GM18870 (cell line): ENCODE data around the gene TMEM255B.
"Not testable (repeated sequence)": the region's sequence is repeated elsewhere in the genome, so short reads cannot be mapped to it uniquely, and the experiment has no call there.

Experiments
- ATAC-seq: cut with Tn5 transposase; IDR thresholded peaks from one replicate; pipeline ENCODE4 v1.9.1; 2021; ENCODE audit warnings: moderate library complexity; ENCODE audit not compliant: unreplicated experiment

Gene TMEM255B

DNA sequence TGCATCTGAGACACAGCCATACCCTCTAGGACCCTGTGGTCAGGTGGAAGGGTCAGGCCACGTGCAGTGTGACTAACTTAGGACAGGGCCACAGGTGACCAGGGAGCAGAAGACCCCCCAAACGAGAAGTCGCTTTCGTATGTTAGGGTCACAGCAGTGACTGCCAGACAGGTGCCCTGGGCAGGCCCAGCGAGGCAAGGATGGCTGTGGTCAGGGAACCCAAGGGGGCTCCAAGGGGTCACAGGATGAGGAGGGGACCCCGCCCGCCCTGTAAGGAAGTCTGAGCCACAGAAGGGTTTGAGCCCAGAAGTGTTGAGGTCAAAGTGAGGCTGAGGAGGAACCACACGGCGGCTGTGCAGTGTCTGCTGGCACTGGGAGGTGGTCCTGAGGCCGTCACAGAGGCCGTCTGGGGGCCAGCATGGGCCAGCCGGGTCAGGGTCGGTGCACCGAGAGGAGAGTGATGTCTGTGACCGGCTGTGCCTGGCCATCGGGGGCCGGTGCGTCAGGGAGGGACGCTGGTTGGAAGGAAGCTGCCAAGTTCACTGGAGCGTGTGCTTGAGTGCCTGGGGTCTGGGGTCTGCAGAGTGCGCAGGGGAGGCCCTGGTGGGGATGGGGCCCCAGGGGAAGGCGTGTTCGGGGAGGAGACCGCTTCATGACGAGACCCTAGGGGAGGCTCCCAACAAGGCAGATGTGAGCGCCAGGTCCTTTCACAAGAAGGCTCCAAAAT is 24.8 kb upstream of the TMEM255B start:
- ATAC-seq, result no peak

DNA sequence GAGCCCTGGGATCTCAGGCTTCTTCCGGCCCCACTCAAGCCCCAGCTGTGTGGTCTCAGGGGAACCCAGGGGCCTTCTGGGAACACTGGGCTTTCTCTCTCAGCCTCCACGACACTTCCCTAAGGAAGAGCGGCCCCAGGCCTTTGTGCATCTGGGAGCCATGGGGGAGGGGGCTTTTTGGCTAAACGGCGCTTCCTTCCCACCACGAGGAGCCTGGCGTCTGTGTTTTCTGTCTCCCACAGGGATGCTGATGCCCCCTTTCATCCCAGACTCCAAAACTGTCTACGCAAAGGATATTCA is 24.2 kb upstream of the TMEM255B start:
- ATAC-seq, result no peak

DNA sequence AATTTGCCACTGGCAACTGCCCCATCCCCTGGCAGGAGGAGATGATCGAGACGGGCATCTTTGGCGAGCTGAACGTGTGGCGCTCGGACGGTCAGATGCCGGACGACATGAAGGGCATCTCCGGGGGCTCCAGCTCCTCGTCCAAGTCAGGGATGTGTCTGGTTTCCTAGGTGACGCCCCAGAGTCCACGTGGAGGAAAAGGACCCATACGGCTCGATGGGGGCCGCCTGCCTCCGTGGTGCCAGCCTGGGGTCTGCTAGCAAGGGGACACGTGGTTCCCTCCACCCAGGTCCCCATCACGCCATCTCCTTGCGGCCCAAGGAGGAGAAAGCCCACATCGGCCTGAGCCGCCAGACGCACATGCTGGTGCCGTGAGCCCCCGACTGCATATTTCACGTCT is 23.8 kb upstream of the TMEM255B start:
- no peak for ATAC-seq

DNA sequence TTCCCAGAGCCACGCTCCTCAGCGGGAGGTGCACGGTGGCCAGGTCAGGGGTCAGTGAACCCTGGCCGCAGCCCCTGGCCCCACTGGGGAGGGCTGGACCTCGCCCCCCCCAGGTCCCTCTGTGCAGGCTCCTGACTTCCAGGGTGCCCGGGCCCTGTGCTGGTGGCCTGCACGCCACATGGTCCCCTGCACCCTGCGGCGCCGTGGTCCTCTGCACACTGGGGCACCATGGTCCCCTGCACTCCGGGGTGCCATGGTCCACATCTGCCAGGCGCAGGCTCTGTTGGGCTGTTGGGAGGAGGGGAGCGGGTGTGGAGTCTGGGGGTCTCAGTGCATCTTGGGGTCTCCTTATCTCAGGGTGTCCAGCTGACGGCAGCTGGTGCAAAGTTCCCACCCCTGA is 23.3 kb upstream of the TMEM255B start:
- no peak for ATAC-seq

DNA sequence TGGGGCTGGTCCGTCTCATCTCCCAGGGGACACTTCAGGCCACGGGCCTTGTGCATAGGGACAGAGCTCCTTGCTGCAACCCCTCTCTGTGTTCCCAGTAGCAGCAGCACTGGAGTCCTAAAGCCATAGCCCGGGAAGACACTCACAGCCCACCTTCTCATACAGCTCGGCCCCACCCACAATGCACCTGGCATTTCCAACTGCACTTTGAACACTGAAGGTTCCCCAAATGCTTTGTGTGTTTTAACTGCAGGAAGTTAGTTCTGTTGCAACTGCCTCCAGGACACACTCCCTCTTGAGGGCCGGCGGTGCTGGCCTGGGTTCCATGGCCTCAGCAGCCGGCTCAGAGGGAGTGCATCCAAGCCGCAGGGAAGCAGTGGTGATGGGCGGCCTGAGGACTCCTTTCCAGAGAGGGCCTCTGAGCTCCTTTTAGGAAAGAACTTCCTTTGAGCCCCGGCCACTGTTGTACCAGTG is 22.7 kb upstream of the TMEM255B start:
- ATAC-seq, result no peak

DNA sequence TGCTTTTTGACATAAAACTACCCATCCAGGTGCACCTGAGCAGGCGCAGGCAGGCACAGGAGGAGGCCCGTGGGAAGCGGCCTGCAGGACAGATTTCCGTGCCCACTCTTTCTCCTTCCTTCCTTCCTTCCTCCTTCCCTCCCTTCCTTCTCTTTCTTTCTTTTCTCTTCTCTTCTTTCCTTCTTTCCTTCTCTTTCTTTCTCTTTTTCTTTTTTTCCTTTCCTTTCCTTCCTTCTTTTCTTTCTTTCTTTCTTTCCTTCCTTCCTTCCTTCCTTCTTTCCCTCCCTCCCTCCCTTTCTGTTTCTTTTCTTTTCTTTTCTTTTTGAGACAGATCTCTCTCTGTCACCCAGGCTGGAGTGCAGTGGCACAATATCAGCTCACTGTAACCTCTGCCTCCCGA is 21.2 kb upstream of the TMEM255B start:
- ATAC-seq, result no peak

DNA sequence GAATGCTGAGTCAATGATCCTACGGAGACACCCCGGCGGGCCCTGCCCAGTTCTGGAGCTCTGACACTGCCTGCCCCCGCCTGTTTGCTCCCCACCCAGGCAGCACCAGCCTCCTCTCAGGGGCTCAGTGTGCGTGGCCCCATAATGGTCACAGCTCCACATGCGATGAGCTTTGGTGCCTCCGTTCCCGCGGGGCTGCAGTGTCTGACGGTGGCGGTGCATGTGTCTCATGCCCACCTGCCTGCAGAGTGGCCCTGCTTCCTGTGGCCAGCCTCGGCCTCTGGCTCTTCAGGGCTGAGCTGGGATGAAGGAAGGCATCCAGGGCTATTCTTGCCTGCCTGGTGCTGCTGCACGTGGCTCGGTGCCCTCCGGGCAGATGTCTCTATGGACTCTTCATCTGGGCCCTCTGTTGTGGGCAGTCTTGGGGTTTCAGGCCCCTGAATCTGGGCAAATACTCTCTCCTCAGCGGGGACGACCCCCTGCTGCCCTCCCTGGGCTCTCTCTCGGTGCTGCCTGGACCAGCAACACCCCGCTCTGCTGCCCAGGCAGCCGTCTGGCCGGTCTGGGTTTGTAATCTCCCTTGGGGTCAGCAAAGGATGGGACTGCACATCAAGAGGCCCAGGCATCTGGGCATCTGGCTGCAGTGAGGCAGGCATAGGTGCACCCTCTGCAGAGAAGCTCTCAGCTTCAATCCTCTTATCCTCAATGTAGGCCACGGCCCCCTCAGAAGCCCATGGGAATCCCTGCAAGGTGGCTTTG is 19.3 kb upstream of the TMEM255B start:
- no peak for ATAC-seq

DNA sequence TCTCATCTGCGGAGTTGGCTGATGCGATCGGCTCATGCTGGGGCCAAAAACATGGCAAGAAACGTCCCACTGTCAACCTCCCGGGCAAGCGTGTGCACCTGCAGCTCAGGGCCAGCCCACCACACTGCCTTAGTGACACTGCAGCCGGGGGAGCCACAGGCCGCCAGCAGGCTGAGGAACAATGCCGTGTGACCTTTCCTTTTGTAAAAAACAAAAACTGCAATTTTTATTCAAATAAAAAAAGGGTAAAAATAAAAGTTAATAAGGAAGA is 18.8 kb upstream of the TMEM255B start:
- ATAC-seq, result no peak

DNA sequence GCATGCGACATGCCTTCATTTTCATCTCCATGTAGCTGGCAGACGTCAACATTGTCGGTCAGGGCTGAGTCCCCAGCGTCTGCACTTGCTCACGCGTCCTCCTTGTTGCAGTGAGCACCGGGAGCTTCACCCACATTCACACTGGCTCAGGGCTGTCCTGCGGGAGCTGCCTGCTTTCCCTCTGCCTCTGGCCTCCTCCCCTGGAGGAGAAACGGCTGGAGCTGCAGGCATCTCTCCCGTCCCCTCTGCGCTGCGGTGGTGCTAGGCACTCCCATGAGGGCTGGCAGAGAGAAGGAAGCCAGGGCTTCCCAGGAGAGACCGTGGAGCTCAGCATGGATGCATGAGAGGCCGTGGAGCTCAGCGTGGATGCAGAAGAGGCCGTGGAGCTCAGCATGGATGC is 18.4 kb upstream of the TMEM255B start:
- ATAC-seq, result no peak

DNA sequence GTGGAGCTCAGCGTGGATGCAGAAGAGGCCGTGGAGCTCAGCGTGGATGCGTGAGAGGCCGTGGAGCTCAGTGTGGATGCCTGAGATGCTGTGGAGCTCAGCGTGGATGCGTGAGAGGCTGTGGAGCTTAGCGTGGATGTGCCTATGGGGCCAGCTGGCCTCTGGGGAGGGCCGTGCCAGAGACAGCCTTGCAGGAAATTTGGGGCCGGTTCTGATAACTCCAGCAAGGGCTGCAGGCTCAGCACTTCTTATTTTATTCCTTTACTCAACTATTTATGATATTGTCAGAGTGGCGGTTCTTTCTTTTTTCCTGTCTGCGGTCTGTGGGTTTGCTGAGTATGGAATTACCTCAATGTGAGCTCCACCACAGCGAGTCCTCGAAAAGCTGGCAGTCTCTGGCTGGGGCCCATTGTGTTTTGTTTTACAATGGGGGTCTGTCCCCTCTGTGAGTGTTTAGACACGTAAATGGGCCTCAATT is 17.8 kb upstream of the TMEM255B start:
- no peak for ATAC-seq

DNA sequence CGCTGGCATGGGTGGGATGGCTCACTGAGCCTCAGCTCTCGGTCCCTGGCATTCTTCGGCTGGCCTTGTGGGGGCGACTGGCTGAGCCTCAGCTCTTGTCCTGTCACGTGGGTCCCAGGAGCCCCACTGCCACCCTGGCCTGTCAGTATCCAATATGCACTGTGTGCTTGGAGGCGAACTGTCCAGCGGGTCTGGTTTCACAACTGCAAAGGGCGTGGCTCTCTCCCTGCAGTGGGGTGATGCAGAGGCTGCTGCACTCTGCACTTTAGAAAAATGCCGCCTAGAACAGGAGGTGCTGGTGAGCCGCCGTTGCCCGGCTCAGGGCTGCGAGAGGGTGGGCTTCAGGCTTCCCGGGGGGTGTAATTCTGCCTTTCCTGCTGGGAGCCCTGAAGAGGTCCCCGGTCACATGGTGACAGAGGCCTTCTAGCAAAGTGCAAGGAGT is 17.0 kb upstream of the TMEM255B start:
- no peak for ATAC-seq

DNA sequence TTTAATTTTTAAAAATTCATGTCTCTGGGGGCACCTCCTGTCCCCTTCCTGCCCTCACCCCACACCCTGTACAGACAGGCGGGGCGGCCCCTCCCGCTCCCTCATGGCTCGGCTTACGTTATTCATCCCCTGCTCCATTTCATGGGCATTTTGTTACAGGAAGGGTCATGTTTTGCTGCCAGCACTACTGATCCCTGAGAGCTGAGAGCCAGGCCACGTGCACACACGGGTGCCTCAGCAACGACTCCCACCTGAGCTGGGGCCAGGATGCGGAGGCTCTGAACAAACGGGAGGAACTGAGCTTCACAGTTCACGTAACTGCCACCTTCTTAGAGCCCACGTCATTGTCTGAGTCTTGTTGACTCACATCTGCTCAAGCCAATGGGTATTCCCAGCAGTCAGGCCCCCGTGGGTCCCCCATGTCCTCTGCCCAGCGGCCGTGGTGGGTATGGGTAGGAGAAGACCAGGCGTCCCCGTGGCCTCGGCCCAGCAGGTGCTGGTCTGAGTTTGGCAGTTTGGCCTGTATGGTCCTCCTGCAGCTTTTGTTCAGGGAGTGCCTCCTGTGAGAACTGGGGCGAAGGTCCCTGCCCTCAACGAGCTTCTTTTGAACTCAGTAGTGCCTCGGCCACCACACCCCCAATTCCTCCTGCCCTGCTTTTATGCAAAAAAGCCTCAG is 16.4 kb upstream of the TMEM255B start:
- no peak for ATAC-seq

DNA sequence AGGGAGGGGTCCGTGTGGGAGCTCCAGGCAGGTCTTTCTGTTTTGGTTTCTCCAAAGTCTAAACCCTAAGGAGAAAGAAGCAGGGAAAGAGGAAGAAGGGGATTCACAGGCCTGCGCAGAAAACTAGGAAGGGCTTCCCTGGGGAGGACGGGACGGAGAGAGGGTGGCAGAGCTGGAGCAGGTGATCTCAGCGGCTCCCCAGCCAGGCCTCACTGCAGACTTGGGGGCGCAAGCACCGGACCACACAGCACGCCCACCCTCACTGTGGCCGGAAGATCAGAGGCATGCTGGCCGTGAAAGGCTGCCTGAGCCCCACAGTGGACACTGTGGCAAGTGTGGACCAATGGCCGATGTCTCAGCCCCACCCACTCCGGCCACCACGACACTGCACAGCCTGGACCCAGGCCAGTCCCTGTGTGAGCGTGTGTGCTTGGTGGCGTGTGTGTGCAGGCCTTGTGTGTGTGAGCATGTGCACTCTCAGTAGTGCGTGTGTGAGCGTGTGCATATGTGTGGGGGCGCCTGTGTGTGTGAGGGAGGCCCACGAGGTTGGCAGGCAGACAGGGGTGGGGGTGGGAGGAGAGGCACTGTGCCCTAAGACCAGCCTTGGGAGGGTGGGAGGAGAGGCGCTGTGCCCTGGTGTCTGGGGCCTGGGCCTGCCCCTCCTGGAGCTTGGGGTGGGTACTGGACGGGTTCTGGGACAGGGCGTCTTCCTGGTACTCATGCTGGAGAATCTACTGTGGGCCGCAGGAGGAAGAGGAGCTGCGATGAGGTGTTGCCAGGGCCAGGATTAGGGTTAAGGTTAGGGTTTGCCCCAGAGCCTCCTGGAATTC is 15.4 kb upstream of the TMEM255B start:
- no peak for ATAC-seq

DNA sequence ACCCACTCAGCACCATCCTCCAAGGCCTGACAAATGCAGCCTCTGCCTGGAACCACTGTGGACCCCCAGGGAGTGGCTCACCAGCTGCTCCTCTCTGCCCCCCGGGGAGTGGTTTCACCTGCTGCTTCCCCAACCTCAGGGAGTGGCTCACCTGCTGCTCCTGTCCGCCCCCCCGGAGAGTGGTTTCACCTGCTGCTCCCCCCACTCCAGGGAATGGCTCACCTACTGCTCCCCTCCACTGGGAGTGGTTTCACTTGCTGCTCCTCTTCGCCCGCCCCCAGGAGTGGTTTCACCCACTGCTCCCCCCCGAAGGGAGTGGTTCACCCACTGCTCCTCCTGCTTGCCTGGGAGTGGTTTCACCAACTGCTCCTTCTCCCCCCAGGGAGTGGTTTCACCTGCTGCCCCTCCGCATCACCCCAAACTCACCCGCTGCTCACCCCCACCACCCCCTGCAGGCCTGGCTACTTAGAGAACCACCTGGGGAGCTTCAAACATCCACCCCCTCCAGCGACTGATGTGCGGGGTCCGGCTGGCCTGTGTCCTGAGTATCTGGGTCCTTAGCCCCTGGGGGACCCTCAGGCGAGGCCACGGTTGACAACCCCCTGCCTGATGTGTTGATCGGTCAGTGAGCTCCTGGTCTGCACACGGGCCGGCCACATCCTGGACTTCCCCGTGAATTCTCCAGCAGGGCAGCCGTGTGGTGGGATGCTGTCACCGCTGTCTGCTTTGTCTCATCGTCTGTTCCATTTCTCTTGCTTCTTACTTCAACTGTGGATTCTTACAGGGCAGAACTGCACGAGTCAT is 14.6 kb upstream of the TMEM255B start:
- ATAC-seq, result no peak

DNA sequence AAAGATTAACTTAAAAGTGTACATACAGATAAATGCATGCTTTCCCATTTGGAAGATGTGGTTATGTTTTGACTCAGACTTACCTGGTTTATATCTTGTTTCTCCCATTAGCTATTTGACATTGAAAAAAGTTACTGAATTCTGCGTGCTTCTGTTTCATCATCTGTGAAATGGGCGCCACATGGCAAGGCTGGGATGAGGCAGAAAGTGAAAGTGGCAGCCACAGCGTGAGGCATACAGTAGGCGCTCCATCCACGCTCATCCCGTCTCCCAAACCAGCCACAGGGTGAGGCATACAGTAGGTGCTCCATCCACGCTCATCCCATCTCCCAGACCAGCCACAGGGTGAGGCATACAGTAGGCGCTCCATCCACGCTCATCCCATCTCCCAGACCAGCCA is 14.0 kb upstream of the TMEM255B start:
- ATAC-seq, result no peak

DNA sequence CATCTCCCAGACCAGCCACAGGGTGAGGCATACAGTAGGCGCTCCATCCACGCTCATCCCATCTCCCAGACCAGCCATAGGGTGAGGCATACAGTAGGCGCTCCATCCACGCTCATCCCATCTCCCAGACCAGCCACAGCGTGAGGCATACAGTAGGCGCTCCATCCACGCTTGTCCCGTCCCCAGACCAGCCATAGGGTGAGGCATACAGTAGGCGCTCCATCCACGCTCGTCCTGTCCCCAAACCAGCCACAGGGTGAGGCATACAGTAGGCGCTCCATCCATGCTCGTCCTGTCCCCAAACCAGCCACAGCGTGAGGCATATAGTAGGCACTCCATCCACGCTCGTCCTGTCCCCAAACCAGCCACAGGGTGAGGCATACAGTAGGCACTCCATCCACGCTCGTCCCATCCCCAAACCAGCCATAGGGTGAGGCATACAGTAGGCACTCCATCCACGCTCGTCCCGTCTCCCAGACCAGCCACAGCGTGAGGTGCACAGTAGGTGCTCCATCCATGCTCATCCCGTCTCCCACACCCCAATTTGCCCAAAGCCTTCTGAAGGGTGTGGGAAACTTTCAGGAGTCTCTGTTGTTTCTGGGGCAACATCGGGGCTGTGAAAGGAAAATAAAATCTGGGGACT is 13.4 kb upstream of the TMEM255B start:
- ATAC-seq, result not testable (repeated sequence)

DNA sequence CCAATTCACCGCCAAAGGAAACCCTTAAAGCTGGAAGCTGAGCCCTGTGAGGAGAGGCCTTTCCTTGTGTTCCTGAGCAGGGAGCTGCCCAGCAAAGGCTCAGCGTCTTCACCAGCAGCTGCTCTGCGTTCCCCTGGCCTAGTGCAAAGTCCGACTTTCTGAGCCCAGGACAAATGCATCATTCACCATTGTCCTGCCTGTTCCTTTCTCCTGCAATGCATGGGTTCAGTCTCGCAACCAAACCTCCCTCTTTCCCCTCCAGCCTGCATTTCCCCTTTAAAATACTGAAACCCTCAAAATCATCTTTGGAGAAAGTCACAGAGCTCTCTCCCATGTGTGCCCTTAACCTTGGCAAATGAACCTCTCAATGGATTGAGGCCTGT is 12.9 kb upstream of the TMEM255B start:
- no peak for ATAC-seq

DNA sequence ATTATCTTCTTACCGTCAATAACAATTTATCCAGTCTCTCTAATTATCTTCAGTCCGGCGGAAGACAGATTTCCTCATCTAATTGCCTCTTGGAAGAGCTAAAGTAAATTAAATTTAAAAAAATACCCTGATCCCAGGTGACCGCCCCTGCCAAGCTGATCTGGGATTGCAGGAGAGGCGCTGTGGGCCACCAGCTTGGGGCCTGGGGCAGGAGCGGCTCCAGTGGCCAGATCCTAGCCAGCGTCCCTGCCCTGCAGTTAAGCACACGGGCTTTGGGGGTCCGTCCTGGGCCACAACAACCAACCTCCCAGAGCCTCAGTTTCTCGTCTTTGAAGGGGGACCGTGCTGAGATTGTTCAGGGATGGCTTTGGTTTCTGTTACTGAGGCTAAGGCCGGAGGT is 12.4 kb upstream of the TMEM255B start:
- no peak for ATAC-seq

DNA sequence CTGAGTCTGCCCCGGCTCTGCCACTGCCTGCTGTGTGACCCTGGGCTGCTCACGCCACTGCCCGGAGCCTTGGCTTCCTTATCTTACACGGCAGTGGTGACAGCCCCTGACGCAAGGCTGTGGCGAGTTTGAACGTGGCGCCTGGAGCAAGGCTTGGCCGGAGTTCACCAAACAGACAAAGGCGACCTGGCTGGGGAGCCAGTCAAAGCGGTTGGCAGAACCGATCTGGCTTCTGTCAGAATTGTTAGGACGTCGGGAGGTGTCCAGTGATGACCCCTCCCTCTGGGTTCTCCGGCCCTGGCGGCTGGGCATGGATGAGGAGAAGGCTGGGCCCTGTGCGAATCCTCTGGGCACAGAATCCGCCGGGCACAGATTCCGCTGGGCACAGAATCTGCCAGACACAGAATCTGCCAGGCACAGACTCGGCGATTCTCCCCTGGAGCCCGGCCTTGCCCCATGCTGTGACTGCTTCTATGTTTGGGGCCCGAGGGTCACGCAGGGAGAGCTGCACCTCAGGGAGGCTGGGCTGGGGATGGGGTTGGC is 11.7 kb upstream of the TMEM255B start:
- no peak for ATAC-seq
